Eye (tissue), 1 donor: ENCODE data around the gene PSME3IP1.
A peak's percentile ranks its signal among the peaks of the same experiment; 100 is the strongest.

Experiments used
- DNase-seq: peaks from one replicate; pipeline ENCODE4 v3.0.0-alpha.2; 2015

Gene PSME3IP1

DNA sequence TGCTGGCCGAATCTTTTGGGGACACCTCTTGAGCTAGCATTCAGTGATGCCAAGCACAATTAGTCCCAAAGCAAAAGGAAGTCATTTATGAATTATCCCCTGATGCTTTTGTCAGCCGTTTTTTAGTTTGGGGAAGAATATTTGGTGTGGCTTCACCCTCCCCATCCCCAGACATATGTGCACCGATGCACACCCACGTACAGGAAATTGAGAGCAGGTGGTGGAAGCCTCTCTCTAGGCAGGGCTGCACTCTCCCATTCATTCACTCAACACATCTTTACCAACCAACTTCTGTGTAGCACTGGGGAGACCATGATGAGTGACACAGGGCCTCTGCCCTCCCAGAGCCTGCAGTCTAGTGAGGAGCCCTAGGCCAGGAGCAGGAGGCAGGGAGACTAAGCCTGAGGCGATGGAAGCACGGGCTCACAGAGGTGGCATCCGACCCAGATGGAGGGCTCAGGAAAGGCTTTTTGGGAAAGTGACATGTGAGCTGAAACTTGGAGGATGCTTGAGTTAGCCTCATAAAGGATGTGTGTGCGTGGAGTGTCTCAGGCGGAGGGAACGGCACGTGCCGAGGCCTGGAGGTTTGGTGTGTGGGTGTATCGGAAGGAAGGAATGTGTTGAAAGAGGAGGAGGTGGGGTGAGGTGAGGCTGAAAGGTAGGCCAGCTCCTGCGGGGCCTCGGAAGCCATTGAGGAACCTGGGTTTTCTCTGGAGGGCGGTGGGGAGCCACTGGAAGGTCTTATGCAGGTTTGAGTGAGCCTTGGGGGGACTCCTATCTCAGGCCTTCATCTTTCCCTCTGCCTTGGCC lies 43.8 kb downstream of the PSME3IP1 start:
- no peak for DNase-seq

DNA sequence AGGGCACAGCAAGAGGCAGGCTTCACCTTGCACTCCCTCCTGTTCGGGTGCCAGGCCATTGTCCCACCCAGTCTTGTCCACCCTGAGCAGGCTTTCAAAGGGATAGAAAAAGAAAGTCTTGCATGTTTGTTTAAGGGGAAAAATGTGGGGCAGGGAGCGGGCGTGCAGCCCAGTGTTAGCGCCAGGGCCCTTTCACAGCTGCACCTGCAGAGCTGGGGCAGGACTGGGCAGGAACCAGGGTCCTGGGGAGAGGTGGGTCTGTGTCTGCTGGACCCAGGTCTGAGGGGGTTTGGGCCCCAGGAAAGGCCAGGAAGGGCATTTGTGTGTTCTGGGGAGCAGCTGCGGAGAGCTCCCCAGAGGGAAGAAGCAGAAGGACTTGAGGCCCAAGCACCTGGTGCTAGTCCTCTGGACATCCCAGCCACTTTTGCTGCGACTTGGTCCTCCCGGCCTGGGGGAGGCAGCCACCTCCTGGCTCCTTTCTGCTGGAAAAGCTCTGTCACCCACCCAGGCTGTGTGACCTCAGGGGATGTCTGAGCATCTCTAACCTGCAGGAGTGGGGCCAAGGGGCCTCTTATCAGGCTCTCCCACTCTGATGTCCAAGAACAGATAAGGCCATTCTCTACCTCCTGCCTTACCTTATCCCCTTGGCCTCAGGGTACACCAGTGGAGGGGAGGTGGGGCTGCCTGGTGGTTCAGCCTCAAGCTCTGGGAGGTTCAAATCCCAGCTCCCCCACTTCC lies 44.7 kb downstream of the PSME3IP1 start:
- DNase-seq = no peak

DNA sequence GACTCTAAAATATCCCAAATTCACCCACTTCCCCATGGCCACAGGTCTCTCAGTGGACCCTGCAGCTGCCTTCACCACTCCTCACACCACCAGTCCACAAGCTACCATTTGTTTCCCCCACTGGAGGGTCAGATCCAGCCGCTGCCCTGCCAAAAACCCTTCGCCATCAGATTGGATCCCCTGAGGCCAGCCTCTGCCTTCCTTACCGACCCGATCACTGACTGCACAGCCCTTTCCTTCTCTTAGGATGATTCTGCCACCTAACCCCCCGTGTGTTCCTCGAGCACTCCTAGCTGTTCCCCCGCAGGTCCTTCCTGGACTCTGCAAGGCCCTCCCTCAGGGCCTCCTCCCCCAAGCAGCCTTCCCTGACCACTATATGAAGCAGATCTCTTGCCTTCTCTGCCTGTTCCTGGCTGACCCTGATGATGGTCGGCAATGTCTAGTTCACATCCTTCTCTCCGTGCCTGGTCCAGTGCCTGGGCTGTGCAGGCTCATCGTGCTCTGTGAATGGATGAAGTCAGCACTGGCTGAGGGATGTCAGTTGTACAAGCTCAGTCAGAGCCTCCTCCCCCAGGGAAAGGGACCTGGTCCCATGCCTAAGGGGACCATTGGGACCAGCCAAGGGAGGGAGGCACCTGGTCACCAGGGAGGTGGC lies 47.4 kb downstream of the PSME3IP1 start:
- DNase-seq = no peak

GRCh38 chr16:57137566-57138273 lies 48.1 kb downstream of the PSME3IP1 start:
- DNase-seq = no peak

DNA sequence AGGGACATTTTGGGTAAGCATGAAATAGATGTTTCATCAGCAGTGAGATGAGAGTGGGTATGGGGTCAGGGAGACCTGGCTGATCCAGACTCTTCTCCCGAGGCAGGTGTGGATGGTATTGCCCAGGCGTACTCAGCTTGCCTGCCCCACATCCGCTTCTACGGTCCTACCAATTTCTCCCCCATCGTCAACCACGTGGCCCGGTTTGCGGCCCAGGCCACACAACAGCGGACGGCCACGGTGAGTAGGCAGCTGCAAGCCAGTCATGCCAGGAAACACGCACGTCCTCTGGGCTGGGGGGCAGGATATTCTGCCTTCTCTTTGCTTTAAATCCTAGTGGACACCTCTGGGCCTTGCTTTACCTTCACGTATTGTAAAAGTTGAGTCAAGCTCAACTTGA lies 48.8 kb downstream of the PSME3IP1 start:
- DNase-seq = no peak

GRCh38 chr16:57134982-57135381 lies 50.9 kb downstream of the PSME3IP1 start:
- no peak for DNase-seq

DNA sequence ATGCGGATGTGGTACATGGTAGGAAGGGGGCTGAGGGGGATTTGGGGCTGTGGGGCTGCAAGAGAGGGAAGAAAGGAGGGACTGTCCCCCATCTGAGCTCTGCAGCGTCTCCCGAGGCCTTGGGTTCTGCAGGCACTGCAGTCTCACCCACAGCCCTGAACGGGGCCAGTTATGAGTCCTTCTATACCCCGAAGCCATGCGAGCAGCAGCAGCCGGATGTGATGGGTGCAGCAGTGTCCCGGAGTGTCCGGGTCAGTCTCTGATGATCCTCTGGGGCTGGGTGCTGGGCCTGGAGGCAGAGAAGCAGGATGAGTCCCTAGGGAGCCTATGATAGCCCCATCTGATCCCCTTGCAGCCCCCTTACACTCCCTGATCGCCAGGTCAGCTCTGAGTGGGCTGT lies 52.0 kb downstream of the PSME3IP1 start:
- no peak for DNase-seq

DNA sequence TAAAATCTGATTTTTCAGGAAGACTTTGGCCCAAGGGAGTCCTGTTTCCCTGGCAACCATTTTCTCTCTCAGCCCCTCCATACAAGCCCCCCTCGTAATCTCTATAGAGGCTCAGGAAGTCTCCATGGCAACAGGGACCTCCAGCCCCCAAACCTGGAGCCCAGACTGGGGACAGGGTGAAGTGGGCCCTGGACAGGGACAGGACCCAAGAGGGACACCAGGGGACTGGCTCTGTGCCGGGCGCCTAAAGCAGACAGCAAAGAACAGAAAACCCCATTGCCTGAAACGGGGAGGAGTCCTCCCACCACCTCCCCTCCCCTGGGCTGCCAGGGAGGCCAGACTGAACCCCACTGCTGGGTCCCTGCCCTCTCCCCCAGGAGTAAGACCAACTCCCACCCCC lies 52.8 kb downstream of the PSME3IP1 start:
- DNase-seq = peak; percentile 26

DNA sequence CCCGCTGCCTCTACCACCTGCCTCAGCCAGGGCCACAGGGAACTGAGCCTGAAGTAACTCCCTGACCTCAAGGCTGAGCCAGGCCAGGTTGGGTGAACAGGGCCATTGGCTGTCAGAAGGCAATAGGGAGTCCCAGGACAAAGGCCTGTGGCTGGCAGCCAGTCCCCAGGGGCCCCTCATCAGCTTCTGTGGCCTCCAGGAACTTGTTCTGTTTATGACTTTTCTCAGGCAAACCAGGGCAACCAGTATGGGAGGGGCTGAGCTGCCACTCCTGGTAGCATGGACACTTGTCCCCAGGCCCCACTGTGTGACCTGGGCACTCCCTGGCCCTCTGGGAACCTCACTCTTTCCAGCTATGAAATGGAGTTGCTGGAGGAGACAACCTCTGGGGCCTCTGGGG lies 53.4 kb downstream of the PSME3IP1 start:
- no peak for DNase-seq

- DNase-seq = no peak
Measured at GRCh38 chr16:57131351-57131970, 54.4 kb downstream of the PSME3IP1 start.

- DNase-seq = no peak
Measured at GRCh38 chr16:57130950-57131321, 54.9 kb downstream of the PSME3IP1 start.

- no peak for DNase-seq
Measured at GRCh38 chr16:57128771-57129389, 57.0 kb downstream of the PSME3IP1 start.

DNA sequence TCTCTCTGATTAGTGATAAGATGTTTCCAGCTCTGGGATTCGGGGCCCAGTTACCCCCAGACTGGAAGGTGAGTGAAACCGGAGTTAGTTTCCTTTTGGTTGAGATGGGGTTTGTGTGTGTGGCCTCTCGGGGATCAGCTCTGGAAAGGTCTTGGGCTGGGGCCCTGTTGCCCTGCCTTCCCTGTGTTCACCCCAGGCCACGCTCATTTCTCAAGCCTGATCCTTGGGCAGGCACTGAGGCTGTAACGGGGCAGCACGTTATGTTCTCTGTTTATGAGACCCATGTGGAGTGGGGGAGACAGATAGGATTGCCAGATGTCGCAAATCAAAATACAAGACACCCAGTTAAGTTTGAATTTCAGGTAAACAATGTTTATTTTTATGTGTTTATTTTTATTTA lies 58.0 kb downstream of the PSME3IP1 start:
- no peak for DNase-seq

- no peak for DNase-seq
Measured at GRCh38 chr16:57127037-57127763, 58.6 kb downstream of the PSME3IP1 start.

DNA sequence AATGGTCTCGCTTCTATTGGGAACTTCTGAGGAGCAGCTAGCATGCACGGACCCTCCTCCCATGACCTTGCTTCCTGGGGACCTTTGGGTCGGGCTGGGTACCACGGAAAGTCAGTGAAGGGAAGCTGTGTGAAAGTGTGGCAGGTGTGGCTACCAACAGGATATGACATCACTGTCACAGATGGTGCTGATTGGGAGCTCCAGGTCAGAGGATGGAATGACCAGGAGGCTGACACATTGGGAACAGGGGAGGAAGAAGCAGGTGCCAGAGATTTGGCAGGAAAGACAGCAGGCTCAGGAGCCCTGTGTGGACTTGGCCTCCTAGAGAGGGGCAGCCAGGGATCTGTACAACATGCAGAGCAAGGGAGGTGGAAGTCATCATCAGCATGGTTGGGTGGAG lies 59.4 kb downstream of the PSME3IP1 start:
- DNase-seq = no peak

GRCh38 chr16:57125969-57126368 lies 59.9 kb downstream of the PSME3IP1 start:
- DNase-seq = no peak

GRCh38 chr16:57125376-57125775 lies 60.5 kb downstream of the PSME3IP1 start:
- DNase-seq = no peak

DNA sequence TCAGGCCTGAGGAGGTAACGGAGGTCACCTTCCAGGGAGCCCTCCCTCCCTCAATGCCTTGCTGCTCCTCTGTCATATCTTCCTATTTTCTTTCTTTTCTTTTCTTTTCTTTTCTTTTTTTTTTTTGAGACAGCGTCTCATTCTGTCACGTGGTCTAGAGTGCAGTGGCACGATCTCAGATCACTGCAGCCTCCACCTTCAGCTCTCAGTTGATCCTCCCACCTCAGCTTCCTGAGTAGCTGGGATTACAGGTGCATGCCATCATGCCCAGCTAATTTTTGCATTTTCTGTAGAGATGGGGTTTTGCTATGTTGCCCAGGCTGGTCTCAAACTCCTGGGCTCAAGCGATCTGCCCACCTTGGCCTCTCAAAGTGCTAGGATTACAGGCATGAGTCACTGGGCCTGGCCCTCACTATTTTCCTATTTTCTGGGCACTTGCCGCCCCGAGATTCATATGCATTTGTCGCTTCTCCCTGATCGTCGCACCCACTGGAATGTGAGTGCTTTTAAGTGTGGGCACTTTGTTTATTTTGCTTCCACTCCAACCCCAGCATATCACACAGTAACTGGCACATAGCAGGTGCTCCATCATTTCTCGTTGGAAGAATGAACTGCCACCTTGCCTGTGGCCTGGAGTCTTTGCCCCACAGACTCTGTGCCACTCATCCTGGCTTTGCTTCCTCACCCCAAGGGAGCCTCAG lies 61.7 kb downstream of the PSME3IP1 start:
- no peak for DNase-seq

DNA sequence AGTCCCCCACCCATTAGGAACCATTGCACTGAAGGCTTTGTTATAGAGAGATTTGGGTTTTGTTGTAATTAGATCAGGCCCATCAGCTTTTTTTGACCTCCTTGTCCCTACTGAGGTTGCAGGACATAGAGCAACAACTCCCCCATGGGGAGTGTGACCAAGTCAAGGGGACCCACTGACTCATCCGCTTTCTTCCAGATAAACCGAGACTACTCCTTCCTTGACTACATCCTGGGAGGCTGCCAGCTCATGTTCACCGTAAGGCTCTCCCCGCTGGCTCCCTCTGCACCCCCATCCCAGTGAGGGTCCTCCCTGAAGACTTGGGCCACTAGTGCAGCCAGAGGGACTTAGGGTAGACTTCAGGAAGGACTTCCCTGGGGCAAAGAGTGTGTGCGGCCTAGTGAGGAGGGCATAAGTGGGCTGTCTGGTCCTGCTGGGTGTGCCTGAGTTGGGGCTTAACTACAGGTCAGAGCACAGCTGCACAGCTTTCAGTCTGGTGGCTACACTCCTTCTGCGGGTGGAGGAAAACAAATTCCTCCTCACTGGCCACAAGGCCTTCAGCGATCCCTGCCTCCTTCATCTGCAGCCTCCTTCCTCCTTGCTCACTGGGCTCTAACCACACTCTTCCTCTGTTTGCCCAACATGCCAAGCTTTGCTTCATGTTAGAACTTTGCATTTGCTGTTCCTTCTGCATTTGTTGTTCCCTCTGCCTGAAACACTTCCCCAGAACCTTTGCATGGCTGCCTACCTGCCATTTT lies 62.4 kb downstream of the PSME3IP1 start:
- DNase-seq = no peak

- DNase-seq = no peak
Measured at GRCh38 chr16:57118461-57119084, 67.3 kb downstream of the PSME3IP1 start.
